Fibroblast of skin of left quadriceps (primary cell): ENCODE measurements around the gene PLA2G3.
"Not testable (repeated sequence)": the region's sequence is repeated elsewhere in the genome, so short reads cannot be mapped to it uniquely, and the experiment has no call there.

Experiments used
- DNase-seq, 2 experiments: peaks; one replicate each; pipeline ENCODE4 v3.0.0-alpha.2; 2013; ENCODE audit warnings: low read depth in 2 of 2

Gene PLA2G3

GRCh38 chr22:31124290-31124689 lies 16.0 kb downstream of the PLA2G3 start:
- no peak for DNase-seq

- DNase-seq = no peak
Observed at GRCh38 chr22:31123292-31123602, 17.1 kb downstream of the PLA2G3 start.

DNA sequence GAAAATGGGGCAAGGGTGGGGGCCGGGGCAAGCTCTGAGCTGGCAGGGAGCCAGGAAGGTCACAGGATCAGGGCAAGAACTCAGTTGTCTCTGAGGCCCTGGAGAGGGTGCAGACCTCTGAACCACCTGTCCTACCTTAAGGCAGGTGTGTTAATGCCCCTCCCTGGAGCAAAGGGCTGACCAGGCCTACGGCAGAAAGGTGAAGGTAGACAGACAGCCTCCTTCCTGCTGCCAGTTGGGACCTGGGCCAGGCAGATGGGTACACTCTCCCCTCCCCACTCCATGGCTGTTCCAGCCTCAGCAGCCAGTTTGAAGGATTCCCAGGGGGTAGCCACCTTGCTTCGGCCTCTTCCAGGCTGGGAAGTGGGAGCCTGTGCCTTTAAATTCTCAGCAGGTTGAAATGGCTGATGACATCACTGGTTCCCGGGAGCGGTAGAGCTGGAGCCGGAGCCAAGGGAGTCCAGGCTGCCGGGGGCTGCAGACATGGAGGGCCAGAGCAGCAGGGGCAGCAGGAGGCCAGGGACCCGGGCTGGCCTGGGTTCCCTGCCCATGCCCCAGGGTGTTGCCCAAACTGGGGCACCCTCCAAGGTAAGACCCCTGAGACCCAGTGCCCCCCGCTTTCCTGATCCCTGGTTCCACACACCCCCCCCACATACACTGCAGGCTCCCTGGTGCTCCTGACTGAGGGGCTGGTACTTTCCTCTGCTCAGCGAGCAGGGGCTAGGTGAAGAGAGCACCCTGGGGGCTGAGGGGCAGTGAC lies 17.6 kb downstream of the PLA2G3 start, which contains the start of gene INPP5J:
Gene INPP5J (plus strand): TSS at position 435 of the 760 bp plus-strand sequence. CDS start 49 bp downstream, at position 484.
- peak in 1 of 2 experiments; percentile 24 for DNase-seq

DNA sequence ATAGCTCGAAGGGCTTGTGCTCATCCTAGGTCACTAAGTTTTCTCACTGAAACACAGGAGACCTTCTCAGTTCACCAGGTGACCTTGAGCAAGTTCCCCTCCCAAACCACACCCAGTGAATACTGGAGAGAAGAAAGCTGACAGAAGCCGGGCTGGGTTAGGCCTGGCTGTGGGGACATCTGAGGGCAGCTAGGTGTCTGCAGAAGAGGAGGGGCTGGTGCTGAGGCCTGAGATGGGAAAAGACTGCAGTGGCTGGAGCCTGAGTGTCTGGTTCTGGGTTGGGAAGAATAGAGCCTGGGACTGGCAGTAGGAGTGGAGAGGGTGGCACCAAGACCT lies 18.1 kb downstream of the PLA2G3 start:
- no peak for DNase-seq

DNA sequence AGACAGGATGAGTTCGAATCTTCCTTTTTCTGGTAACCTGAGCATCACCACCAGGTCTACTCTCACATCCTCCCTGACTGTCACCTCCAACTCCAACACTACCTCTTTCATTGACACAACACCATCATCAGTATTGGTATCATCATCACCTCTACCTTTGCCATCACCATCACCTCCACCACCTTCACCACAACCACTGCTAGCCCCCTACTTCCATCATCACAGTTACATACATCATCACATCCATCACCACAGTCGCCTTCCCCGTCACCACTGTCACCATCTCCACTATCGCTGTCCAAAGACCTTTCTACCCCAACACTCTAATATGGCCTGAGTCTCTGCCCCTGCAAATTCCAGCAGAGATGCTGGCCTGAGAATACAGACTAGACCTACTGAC lies 18.9 kb downstream of the PLA2G3 start:
- DNase-seq = no peak

- DNase-seq = no peak
Observed at GRCh38 chr22:31120642-31121041, 19.7 kb downstream of the PLA2G3 start.

DNA sequence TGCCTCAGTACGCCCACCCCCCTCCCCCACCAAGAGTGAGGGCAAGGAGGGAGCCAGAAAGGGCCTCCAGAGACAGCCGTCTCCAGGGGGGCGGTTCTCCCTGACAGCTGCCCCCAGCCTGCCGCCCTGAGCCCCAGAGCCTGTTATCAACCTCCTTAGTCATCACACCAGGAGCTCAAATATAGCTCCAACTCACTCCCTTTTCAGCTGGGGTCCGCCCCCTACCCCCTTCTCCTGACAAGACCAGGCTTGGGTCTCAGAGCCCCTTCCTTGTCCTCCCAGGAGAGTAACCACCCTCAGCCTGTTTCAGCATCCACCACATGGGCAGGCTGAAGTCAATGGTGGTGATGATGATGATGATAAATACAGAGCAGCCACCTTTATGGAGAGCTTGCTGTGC lies 20.1 kb downstream of the PLA2G3 start:
- no peak for DNase-seq

- no peak for DNase-seq
Observed at GRCh38 chr22:31119026-31119717, 21.1 kb downstream of the PLA2G3 start.

DNA sequence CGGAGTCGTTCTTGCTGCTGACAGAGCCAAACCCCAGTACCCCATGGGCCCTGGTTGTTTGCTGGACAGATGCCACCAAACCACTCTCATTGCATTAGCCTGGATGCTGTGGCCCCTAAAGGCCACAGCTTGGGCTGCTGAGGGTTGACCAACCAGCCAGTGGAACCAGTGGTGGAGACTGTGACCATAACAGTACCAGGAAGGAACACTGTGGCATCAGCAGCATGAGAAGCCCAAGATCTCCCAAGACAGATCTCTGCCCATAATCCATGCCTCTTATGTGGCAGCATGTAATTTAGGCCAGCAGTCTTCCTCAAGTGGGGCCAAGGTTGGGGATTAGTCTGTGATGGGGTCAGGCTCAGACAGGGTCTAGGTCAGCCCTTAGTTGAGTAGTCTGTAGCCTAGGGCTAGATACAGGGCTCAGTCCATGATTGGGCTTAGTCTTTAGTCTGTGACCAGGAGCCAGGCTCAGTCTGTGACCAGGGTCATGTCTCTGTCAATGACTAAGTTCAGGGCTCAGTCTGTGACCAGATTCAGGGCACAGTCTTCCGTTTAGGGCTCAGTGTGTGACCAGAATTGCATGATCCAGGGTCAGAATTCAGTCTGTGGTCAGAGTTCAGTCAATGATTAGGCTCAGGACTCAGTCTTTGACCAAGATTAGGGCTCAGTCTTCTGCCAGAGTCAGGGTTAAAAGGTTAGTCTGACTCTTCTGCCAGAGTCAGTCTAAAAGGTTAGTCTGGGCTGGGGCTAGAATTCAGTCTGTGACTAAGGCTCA lies 22.1 kb downstream of the PLA2G3 start:
- no peak for DNase-seq

GRCh38 chr22:31112547-31113091 lies 27.7 kb downstream of the PLA2G3 start:
- DNase-seq = not testable (repeated sequence)

- DNase-seq = no peak
Observed at GRCh38 chr22:31107894-31108218, 32.5 kb downstream of the PLA2G3 start.

DNA sequence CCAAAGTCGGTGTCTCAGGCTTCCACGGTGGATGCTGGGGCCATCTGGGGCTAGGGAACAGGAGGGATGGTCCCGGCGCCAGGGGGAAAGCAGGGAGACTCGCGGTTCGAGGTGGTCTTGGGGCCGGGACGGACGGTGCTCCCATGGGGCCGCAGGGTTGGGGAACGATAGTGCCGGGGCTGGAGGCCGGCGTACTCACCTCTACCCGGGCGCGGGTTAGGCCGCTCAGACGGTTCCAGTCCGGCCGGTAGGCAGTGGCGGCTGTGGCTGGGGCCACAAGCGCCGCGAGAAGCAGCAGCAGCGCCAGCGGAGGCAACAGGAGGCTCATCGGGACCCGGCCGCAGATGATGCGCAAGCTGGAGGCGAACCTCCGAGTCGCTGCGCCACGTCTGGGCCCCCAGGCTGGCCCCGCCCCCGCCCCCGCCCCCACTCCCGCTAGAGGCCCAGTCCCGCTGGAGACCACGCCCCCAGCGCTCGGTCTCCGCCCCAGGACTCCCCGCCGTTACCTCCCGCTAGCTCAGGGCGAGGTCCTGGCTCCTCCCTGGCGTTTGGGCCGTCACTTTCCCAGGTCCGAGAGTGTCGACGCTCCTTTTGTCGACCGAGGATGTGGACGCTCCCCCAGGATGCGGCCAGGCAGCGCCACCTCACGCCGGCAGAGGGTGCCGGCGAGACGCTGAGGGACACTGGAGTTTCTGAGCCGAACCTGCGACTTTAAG lies 33.0 kb downstream of the PLA2G3 start, which contains the start of gene SELENOM:
Gene SELENOM (minus strand): TSS at position 391 of the 716 bp plus-strand sequence. CDS start 63 bp downstream, at position 328.
- peak; percentile 98 for DNase-seq

DNA sequence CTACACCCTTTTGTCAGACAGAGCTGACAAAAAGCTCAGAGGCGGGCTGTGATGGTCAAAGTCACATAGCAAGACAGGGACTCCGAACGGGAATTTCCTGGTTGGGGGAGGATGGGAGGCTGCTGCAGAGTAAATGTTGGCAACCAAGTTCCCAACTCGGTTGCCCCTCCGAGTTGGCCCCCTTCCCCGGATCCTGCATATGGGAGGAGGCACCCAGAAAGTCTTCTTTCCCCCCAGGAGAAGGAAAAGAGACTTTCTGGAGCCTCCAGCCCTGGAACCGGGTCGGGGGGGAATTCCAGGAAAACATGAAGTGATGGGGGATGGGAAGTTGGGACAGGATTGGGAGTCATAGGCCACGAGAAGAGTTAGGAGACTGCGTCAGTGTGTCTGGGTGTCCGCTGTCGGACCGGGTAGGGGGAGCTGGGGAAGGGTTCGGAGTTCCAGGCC lies 33.6 kb downstream of the PLA2G3 start:
- DNase-seq = no peak

GRCh38 chr22:31106001-31106571 lies 34.2 kb downstream of the PLA2G3 start:
- DNase-seq = no peak

DNA sequence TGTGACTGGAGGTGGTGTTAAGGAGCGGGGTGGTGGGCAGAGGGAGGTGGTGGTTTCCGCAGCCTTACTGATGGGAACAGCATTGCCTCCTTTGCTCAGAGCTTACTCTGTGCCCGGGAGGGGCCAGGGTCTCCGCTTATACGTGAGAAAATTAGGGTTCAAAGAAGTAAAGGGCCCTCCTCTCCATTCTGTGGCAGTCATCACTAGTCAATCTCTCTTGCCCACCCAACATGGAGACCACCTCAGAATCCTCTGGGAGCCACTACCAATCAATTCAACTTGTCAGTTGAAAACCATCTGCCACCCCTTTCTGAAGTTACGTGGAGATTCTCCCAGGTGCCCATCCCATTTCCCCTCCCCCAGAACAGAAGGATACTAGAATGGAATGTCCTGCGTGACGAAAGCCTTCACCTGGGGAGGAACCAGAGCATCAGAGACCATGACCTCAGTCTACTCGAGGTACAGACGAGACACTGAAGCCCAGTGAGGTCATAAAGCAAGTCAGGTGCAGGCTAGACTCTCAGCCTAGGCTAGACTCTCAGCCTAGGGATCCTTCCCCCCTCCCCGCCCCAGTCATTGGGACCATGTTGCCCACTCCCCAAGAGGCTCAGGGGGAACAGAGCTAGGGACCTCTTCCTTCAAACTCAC lies 34.9 kb downstream of the PLA2G3 start:
- no peak for DNase-seq

GRCh38 chr22:31104869-31105268 lies 35.4 kb downstream of the PLA2G3 start:
- DNase-seq = no peak

- no peak for DNase-seq
Observed at GRCh38 chr22:31103899-31104694, 36.2 kb downstream of the PLA2G3 start.

DNA sequence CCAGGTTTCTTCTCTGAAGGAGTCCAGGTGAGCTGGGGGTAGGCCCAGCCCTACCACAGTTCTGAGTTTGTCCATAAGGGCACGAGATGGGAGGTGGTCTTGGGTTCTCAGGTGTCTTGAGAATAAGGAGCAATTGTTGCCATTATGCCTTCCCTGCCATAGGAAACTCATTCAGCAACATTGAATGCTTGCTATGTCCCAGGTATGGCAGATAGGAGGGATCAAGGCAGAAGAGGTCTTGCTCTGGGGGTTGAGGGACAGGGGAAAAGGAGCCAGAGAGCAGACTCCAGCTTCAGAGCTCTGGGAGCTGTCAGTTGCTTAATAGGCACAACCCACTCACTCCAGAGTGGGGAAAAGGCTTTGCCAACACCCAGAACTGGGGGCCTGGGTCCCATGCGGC lies 37.2 kb downstream of the PLA2G3 start:
- no peak for DNase-seq

- DNase-seq = peak in 1 of 2 experiments; percentile 45
Observed at GRCh38 chr22:31102441-31103081, 37.7 kb downstream of the PLA2G3 start.
